Measurements from ENCODE around the gene TNFSF11.

GRCh38 chr13:42602906-42603305, 29.0 kb downstream of the TNFSF11 start:
- no peak for TF ChIP-seq CTCF (IDR thresholded peaks at IDR 0.05)
- TF ChIP-seq EZH2 (IDR thresholded peaks at IDR 0.05; ENCODE audit: borderline replicate concordance, insufficient read depth, low read depth, low read length, poor library complexity, severe bottlenecking): no peak
